ENCODE measurements around the gene PRDM13.

GRCh38 chr6:99617131-99617530 lies 10.5 kb downstream of the PRDM13 start:
- TF ChIP-seq TAF1 (IDR thresholded peaks at IDR 0.05; ENCODE audit: control insufficient read depth, extremely low read depth, insufficient read depth, low read length, severe bottlenecking) (no peak), ADNP (tag; IDR thresholded peaks at IDR 0.05) (no peak), POLR2A (conservative IDR thresholded peaks at IDR 0.05) (no peak), EZH2 (IDR thresholded peaks at IDR 0.05; ENCODE audit: borderline replicate concordance, low read depth, low read length) (no peak), PHF8 (IDR thresholded peaks at IDR 0.05; ENCODE audit: borderline replicate concordance, low read length) (no peak), HDGF (IDR thresholded peaks at IDR 0.05) (no peak), EP300 (IDR thresholded peaks at IDR 0.05; ENCODE audit: low read length) (no peak)

All from K562 (cell line).